ENCODE data around the gene MOGAT2. TPM values are rescaled to one million over a fixed set of nuclear protein-coding genes. Genes with fewer than 3 reads are reported as not detected.

Gene MOGAT2
- total and polyA plus RNA-seq, 2 of the 13 experiments (the other 11 are each of a cell fraction or from before 2014, with no cell fraction given) = 27.2 to 27.8 TPM

DNA sequence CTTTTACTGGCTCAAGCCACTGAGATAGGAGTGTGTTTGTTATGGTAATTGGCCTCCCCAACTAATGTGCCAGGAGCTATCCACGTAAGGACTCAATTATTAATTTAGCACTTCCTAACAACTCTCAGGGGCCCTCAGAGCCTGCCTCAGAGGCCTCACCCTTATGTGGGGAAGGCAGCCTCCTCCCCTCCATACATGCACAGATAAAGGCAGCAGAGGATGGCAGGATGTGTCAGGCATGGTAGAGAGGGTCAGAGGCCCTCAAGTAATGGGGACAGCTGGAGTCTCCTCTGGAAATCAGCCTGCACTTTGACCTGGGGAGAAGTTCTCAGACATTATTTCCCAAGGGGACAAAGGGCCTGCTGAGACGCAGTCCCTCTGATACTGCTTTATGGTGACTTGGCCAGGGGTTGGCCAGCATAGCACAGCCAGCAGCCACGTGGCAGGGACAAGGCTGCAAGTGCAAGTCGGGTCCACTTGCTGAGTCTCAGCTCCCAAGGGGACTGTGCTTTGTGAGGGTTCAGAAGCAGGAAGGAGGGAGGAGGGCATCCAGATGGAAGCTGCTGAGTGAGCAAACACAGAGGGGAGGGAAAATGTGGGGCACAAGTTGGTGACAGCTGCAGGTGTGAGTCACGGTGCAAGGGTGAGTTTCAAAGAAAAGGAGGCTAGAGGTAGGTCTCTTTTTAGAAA lies 17.0 kb downstream of the MOGAT2 start (continued):
- TF ChIP-seq, protein P1, sequence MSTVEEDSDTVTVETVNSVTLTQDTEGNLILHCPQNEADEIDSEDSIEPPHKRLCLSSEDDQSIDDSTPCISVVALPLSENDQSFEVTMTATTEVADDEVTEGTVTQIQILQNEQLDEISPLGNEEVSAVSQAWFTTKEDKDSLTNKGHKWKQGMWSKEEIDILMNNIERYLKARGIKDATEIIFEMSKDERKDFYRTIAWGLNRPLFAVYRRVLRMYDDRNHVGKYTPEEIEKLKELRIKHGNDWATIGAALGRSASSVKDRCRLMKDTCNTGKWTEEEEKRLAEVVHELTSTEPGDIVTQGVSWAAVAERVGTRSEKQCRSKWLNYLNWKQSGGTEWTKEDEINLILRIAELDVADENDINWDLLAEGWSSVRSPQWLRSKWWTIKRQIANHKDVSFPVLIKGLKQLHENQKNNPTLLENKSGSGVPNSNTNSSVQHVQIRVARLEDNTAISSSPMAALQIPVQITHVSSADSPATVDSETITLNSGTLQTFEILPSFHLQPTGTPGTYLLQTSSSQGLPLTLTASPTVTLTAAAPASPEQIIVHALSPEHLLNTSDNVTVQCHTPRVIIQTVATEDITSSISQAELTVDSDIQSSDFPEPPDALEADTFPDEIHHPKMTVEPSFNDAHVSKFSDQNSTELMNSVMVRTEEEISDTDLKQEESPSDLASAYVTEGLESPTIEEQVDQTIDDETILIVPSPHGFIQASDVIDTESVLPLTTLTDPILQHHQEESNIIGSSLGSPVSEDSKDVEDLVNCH (CRISPR knock-in tag; IDR thresholded peaks at IDR 0.05) = no peak
- TF ChIP-seq NR2F1 (CRISPR knock-in tag; IDR thresholded peaks at IDR 0.05) (no peak), ZNF644 (CRISPR knock-in tag; IDR thresholded peaks at IDR 0.05; ENCODE audit: low read depth) (no peak), ZNF180 (CRISPR knock-in tag; IDR thresholded peaks at IDR 0.05; ENCODE audit: borderline replicate concordance, low read depth) (no peak), JUN (CRISPR knock-in tag; IDR thresholded peaks at IDR 0.05) (peak; percentile 42; the same call in 1 of the 2 replicates), ZBTB38 (CRISPR knock-in tag; IDR thresholded peaks at IDR 0.05) (no peak), ZBTB20 (CRISPR knock-in tag; IDR thresholded peaks at IDR 0.05; ENCODE audit: borderline replicate concordance, low read depth) (peak; percentile 68; the same call in 1 of the 2 replicates), AHR (CRISPR knock-in tag; IDR thresholded peaks at IDR 0.05) (no peak), PHF20 (CRISPR knock-in tag; IDR thresholded peaks at IDR 0.05) (no peak), CBX2 (IDR thresholded peaks at IDR 0.05; ENCODE audit: low read depth, low read length) (no peak), CBX2 (CRISPR knock-in tag; IDR thresholded peaks at IDR 0.05; ENCODE audit: low read depth) (no peak), WIZ (CRISPR knock-in tag; IDR thresholded peaks at IDR 0.05) (no peak), ZNF234 (CRISPR knock-in tag; conservative IDR thresholded peaks at IDR 0.05) (no peak), CBX5 (CRISPR knock-in tag; IDR thresholded peaks at IDR 0.05; ENCODE audit: borderline replicate concordance) (no peak), FOXK2 (IDR thresholded peaks at IDR 0.05) (no peak), ZBTB7A (CRISPR knock-in tag; IDR thresholded peaks at IDR 0.05) (no peak), CHD2 (IDR thresholded peaks at IDR 0.05; ENCODE audit: low read depth, low read length) (no peak), CHCHD3 (CRISPR knock-in tag; IDR thresholded peaks at IDR 0.05) (no peak), ZNF781 (CRISPR knock-in tag; IDR thresholded peaks at IDR 0.05; ENCODE audit: borderline replicate concordance, not compliant biosample characterization) (no peak), ZC3H13 (CRISPR knock-in tag; IDR thresholded peaks at IDR 0.05) (no peak; the same call in 1 of the 2 replicates), SRSF4 (IDR thresholded peaks at IDR 0.05; ENCODE audit: low read depth, low read length, poor library complexity, severe bottlenecking) (no peak)
- TF ChIP-seq, protein P2, sequence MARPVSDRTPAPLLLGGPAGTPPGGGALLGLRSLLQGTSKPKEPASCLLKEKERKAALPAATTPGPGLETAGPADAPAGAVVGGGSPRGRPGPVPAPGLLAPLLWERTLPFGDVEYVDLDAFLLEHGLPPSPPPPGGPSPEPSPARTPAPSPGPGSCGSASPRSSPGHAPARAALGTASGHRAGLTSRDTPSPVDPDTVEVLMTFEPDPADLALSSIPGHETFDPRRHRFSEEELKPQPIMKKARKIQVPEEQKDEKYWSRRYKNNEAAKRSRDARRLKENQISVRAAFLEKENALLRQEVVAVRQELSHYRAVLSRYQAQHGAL (CRISPR knock-in tag; IDR thresholded peaks at IDR 0.05; ENCODE audit: not compliant biosample characterization) = no peak
- TF ChIP-seq, protein P3, sequence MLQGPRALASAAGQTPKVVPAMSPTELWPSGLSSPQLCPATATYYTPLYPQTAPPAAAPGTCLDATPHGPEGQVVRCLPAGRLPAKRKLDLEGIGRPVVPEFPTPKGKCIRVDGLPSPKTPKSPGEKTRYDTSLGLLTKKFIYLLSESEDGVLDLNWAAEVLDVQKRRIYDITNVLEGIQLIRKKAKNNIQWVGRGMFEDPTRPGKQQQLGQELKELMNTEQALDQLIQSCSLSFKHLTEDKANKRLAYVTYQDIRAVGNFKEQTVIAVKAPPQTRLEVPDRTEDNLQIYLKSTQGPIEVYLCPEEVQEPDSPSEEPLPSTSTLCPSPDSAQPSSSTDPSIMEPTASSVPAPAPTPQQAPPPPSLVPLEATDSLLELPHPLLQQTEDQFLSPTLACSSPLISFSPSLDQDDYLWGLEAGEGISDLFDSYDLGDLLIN (CRISPR knock-in tag; IDR thresholded peaks at IDR 0.05; ENCODE audit: borderline replicate concordance) = no peak
- TF ChIP-seq, protein P4, sequence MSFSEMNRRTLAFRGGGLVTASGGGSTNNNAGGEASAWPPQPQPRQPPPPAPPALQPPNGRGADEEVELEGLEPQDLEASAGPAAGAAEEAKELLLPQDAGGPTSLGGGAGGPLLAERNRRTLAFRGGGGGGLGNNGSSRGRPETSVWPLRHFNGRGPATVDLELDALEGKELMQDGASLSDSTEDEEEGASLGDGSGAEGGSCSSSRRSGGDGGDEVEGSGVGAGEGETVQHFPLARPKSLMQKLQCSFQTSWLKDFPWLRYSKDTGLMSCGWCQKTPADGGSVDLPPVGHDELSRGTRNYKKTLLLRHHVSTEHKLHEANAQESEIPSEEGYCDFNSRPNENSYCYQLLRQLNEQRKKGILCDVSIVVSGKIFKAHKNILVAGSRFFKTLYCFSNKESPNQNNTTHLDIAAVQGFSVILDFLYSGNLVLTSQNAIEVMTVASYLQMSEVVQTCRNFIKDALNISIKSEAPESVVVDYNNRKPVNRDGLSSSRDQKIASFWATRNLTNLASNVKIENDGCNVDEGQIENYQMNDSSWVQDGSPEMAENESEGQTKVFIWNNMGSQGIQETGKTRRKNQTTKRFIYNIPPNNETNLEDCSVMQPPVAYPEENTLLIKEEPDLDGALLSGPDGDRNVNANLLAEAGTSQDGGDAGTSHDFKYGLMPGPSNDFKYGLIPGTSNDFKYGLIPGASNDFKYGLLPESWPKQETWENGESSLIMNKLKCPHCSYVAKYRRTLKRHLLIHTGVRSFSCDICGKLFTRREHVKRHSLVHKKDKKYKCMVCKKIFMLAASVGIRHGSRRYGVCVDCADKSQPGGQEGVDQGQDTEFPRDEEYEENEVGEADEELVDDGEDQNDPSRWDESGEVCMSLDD (CRISPR knock-in tag; IDR thresholded peaks at IDR 0.05; ENCODE audit: borderline replicate concordance) = no peak
